Activated T-helper 1 cell treated with Interleukin-2 at 50 U/mL for 16 hours (primary cell): ENCODE measurements around the gene ACSL4.
"Not testable (repeated sequence)": the region's sequence is repeated elsewhere in the genome, so short reads cannot be mapped to it uniquely, and the experiment has no call there.

ENCODE experiments used
- DNase-seq: peaks from one replicate; pipeline ENCODE4 v3.0.0-alpha.2; 2020; ENCODE audit warnings: low read depth

ACSL4 gene

DNA sequence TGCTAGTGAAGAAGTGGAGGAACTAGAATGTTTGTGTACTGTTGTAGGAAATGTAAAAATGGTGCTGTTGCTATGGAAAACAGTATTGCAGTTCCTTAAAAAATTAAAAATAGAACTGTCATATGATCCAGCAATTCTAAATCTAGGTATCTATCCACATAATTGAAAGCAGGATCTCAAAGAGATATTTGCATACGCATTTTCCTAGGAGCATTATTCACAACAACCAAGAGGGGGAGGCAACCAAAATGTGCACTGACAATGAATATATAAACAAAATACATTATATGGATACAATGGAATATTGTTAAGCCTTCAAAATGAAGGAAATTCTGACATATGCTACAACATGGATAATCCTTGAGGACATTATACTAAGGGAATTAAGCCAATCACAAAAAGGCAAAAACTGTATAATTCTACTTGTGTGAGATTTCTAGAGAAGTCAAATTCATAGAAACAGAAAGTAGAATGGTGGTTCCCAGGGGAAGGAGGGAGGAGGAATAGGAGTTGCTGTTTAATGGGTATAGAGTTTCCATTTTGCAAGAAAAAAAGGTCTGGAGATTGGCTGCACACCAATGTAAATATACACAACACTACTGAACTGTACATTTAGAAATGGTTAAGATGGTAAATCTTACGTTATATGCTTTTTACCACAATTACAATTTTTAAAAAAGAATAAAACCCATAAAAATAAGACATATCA is 72.5 kb downstream of the ACSL4 start:
- DNase-seq: no peak

GRCh38 chrX:109658391-109658790 is 74.7 kb downstream of the ACSL4 start:
- no peak for DNase-seq

GRCh38 chrX:109657364-109657763 is 75.7 kb downstream of the ACSL4 start:
- DNase-seq: not testable (repeated sequence)

- DNase-seq: no peak
Observed at GRCh38 chrX:109656774-109657173, 76.3 kb downstream of the ACSL4 start.

GRCh38 chrX:109655502-109656201 is 77.4 kb downstream of the ACSL4 start:
- DNase-seq: no peak

DNA sequence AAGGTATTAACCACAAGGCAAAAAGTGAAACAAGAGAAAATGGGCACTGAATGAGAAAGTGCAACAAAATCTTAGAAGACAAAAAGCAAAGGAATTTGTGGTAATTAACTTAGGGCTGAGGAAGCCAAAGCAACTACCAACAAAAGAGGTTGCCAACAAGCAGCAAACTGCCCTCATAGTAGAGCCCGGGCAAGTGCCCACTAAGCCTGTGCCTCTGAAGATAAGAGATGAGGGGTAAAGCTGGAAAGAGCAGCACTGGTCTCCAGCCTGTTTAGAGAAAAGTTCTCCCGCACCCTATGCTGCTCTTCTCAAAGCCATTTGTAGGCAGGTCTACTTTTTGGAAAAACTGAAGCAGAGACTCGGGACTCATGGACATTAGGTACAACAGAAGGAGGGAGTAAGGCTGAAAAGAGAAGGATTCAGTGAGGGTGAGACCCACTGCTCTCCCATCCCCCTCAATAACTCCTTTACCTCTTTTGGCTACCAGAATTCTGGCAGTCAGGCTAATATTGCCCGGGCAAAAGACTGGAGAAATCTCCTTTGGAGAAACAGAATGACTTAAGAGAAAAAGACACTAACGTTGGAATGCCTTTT is 78.4 kb downstream of the ACSL4 start:
- DNase-seq: no peak

GRCh38 chrX:109644671-109645070 is 88.4 kb downstream of the ACSL4 start:
- DNase-seq: not testable (repeated sequence)

DNA sequence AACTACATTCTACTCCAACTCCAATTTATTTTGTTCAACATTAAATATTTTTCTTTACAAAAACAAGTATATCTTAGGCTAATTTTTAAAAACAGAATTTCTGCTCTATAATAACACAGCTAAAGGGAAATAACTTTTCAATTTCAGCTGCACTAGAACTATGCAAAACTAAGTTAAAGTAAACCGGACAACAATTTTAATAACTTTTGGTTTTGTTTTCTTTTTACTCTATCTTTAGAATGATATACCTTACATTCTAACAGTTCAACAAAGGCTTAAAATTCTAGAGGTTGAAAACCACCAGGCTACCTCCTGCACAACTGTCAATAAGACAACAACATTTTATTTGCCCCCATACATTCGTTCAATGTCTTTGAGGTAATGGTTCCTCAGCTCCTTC is 89.4 kb downstream of the ACSL4 start:
- DNase-seq: no peak

GRCh38 chrX:109638158-109638557 is 94.9 kb downstream of the ACSL4 start:
- DNase-seq: no peak

- DNase-seq: not testable (repeated sequence)
Observed at GRCh38 chrX:109637477-109637876, 95.6 kb downstream of the ACSL4 start.

- no peak for DNase-seq
Observed at GRCh38 chrX:109635146-109635545, 97.9 kb downstream of the ACSL4 start.

GRCh38 chrX:109632906-109633504 is 100.1 kb downstream of the ACSL4 start:
- DNase-seq: no peak

DNA sequence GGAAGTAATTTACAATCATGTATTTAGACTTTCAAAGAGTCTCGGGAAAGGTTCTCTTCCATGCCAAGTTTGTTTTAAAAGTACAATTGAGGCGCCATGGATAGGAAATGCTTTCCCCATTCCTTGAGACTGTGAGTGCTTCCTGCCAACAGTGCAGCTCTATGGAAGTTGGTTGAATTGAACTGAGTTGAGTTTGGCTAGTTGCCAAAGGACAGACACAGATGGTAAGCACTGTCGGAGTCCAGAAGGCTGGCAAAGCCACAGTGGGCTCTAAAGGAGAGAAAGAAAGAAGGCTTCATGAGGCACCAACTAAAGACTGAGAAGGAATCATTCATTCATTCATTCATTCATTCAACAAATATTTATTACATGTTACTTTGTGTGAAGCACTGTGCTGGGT is 103.7 kb downstream of the ACSL4 start:
- no peak for DNase-seq

DNA sequence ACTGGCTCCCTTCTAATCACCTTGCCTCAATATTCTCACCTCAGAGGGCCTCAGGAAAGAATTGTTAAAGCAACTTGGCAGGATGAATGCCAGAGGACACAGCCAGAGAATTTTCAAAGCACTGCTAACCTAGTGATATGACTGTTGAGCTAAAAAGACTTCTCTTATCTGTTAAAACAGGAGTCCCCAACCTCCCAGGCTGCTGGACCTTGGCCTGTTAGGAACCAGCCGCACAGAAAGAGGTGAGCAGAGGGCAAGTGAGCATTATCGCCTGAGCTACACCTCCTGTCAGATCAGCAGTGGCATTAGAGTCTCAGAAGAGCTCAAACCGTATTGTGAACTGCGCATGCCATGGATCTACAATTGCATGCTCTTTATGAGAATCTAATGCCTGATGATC is 106.4 kb downstream of the ACSL4 start:
- no peak for DNase-seq

DNA sequence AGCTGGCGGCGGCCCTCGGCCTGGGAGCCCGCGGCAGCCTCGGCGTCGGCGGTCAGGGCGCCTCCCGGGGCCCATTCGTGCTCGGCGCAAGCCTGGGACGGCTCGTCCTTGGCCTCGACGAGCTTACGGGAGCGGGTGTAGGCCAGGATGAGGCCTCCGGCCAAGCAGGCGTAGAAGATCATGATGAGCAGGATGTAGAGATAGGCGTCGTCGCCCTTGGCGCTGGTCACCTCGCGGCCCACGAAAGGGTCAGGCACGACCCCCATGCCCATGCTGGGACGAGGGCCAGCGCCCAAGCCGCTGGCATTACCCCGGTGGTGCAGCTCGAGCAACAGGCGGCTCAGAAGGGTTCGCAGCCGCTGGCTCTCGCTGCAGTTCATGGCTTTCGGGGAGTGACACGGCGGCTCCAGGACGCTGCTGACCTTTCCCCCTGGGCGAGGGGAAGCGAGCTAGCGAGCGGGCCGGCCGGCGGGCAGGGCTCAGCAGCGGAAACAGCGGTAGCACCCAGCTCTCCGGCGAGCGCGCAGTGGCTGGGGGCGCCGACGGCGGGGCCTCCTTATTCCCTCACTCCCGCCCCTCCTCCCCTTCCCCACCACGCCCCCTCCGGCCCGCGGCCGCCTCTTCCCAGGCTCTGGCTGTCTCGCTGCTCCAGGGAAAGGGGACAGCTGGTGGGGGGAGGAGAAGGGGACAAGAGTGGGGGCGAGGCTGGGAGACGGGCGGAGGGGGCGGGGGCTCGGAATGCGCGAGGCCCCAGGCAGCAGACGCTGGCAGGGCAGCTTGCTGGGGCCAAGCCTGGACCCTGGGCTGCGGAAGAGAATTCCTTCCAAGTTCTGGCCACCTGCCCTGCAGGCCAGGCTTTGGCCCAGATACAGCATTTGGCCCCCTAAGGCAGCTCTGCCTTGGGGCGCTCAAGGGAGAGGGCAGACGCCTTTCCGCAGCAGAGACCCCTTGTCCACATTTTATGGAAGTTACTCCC is 108.1 kb downstream of the ACSL4 start, which contains the start of gene KCNE5:
Gene KCNE5 (minus strand): TSS at position 532 of the 976 bp plus-strand sequence. CDS start 152 bp downstream, at position 380.
- no peak for DNase-seq

DNA sequence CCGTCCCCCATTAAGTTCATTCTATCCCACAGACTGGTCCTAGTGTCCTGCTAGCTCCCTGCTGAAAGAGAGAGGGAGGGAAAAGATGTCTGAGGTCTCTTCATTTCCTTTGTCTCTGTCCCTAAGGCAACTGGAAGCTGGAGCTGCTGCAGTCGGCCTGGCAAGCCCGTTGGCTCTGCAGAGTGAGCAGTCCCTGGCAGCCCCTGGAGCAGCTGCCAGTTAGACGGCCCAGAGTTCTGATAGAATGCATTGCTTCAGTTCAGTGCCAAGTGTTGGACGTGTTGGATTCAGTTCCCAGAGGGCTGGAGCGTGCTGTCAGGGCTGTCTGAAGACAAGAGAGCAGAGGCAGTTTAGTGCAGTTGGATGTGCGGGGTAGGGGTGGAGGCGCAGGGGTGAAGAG is 109.1 kb downstream of the ACSL4 start:
- no peak for DNase-seq

- no peak for DNase-seq
Observed at GRCh38 chrX:109622270-109622669, 110.8 kb downstream of the ACSL4 start.

DNA sequence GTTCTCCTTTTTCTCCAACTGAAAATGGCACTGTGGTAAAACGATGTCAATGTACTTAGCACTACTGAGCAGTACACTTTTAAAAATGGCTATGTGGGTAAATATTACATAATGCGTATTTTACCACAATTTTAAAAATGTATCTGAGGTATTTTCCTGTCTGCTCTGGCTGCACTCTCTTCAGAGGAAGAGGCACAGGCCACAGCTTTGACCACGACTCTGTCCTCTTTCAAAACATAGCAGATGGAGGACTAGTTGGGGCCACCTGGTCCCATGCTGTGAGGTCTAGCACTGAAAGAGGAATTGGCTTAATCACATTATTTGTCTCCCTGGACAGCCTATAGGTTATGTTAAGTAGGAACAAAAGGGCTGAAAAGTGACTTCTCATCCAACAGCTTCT is 113.3 kb downstream of the ACSL4 start:
- DNase-seq: no peak

DNA sequence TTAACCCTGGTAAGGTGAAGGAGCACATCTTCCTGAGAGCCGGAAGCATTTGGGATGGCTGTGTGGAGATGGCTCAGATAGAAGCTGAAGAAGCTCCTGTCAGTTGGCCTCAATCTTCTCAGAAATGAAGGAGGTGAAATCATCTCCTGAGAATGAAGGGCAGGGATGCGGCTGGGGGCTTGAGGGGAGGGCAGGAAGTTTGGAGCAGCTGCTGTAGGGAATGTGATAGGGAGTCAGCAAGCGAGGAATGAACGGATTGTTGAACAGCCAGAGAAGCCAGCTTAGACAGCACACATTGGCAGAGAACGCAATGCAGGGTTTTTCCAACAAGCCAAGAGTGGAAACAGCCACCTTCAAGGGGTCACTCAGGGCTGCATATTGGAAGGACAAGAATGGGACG is 118.1 kb downstream of the ACSL4 start:
- no peak for DNase-seq

DNA sequence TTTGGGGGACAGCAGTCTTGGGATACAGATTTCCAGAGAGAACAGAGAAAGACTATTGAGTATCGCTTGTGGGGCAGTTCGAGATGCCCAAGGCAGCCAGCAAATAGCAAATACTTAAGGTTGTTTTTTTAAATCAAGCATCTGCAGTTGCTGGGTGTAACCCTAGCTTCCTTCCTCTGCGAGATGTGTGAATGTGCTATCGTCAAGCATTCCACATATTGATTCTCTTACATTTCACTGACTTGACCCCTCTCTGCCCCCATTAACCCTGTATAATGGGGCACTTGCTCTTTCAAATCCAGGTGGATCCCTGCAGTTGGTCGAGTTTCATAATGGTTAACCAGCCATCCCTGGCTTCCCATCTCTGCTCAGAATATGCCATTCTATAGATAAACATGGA is 131.6 kb downstream of the ACSL4 start:
- DNase-seq: no peak

DNA sequence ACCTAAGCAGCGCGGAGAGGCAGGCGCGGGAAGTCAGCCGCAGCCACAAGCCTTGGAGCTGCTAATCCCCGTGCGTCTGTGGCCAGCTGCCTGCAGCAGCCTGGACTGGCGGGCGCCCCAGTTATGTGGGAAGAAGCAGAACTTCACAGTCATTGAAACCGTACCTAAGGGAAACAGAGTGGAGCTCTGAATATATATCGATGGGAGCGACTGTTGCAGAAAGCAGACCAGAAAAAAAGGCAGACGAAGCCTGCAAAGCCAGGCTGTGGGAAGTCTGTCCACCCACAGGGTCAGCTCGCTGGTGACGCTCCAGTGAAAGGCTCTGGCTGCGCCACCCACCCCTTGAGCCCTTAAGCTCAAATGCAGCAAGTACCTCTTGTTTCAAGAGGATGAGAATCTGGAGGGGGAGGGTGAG is 132.8 kb downstream of the ACSL4 start:
- DNase-seq: no peak

- no peak for DNase-seq
Observed at GRCh38 chrX:109596015-109596414, 137.0 kb downstream of the ACSL4 start.
